Panc1 (cell line): ENCODE results near the gene SH3D19. TPM values are rescaled to one million over a fixed set of nuclear protein-coding genes. Genes with fewer than 3 reads are reported as not detected.

Source experiments
- ATAC-seq: fragments of 200-7000 bp; cut with Tn5 transposase; 2 replicates; pipeline ENCODE4 v1.9.1; 2020; ENCODE audit warnings: mild to moderate bottlenecking, moderate library complexity
- BruUV-seq: library from RNA; stranded (reverse); fragments of 400-500 nt; replicated peaks from 2 replicates; lab custom pipeline; 2021; lab: Mats Ljungman, UMichigan
- CTCF ChIA-PET: fragments of 300-600 bp; sonication (Branson Sonifier 250); formaldehyde crosslinking; loops from one replicate; lab custom pipeline; 2022; ENCODE audit warnings: antibody characterized with exemption; lab: Charles Lee
- POLR2A ChIA-PET: fragments of 300-600 bp; sonication (Branson Sonifier 250); formaldehyde crosslinking; loops from one replicate; lab custom pipeline; 2022; ENCODE audit warnings: antibody characterized with exemption; lab: Charles Lee
- DNase-seq: peaks from one replicate; pipeline ENCODE4 v3.0.0-alpha.2; 2010; ENCODE audit warnings: low read depth, low spot score
- H3K27ac ChIP-seq: 2 replicates; pipeline ENCODE4 v1.5.1; 2011; ENCODE audit warnings: mild to moderate bottlenecking, low read length, inconsistent platforms
- H3K27me3 ChIP-seq: fragments of 200-500 bp; sonication (Bioruptor generic); 2 replicates; pipeline ENCODE4 v1.6.0; 2014; ENCODE audit warnings: low read length, inconsistent platforms; ENCODE audit not compliant: control insufficient read depth, insufficient read depth
- H3K36me3 ChIP-seq: fragments of 200-500 bp; sonication (Bioruptor generic); 2 replicates; pipeline ENCODE4 v1.5.1; 2014; ENCODE audit warnings: inconsistent platforms, mild to moderate bottlenecking, low read length, moderate library complexity; ENCODE audit not compliant: control insufficient read depth, insufficient read depth
- H3K4me1 ChIP-seq: 2 replicates; pipeline ENCODE4 v1.5.1; 2011; ENCODE audit warnings: inconsistent platforms, mild to moderate bottlenecking, low read length, moderate library complexity; ENCODE audit not compliant: control insufficient read depth, insufficient read depth
- H3K4me3 ChIP-seq, 2 experiments: 2 replicates each; pipeline ENCODE4 v1.5.1; 2011 to 2012; ENCODE audit warnings: low read depth in 2 of 2, low read length in 2 of 2, mild to moderate bottlenecking in 2 of 2, inconsistent platforms in 1 of 2, moderate library complexity in 1 of 2
- H3K9me3 ChIP-seq: fragments of 200-500 bp; sonication (Bioruptor generic); 2 replicates; pipeline ENCODE4 v1.5.1; 2014; ENCODE audit warnings: low read depth, mild to moderate bottlenecking, inconsistent platforms, low read length, moderate library complexity; ENCODE audit not compliant: control insufficient read depth, insufficient read depth
- POLR2AphosphoS5 ChIP-seq: IDR thresholded peaks from 2 replicates; pipeline ENCODE4 v1.6.1; 2012; ENCODE audit warnings: mild to moderate bottlenecking, low read depth, low read length, moderate library complexity
- SIN3A ChIP-seq: IDR thresholded peaks from 2 replicates; pipeline ENCODE4 v1.6.1; 2012; ENCODE audit warnings: low read depth, mild to moderate bottlenecking, low read length, moderate library complexity, borderline replicate concordance; ENCODE audit not compliant: insufficient read depth
- TCF7L2 ChIP-seq: IDR thresholded peaks from 2 replicates; pipeline ENCODE4 v1.6.1; 2011; ENCODE audit warnings: mild to moderate bottlenecking, low read depth, low read length, inconsistent platforms
- in situ Hi-C: cut with HindIII; loops from 2 replicates; pipeline ENCODE4 v1.10.0; 2016; ENCODE audit warnings: low sequenced_read_pairs, low pct_unique_long_range_greater_than_20kb
- intact Hi-C: fragments of 100-400 bp; cut with micrococcal nuclease; formaldehyde crosslinking; loops from one replicate; pipeline ENCODE4 v1.10.0; 2022; ENCODE audit not compliant: unreplicated experiment
- total RNA-seq: library from RNA; stranded (reverse); gene quantifications from one replicate; pipeline ENCODE4 v1.2.1, GENCODE V29; 2021; ENCODE audit not compliant: unreplicated experiment
- TF ChIP-seq, protein P1 (sequence below): fragments of 450-650 bp; IDR thresholded peaks from 2 replicates; pipeline ENCODE4 v1.5.1; 2017; ENCODE audit warnings: mild to moderate bottlenecking
- TF ChIP-seq, protein P2 (sequence below), 2 experiments: IDR thresholded peaks; 2 replicates each; pipeline ENCODE4 v1.6.1; 2011 to 2012; ENCODE audit warnings: low read depth in 2 of 2, control low read depth in 1 of 2, low read length in 1 of 2, mild to moderate bottlenecking in 1 of 2, moderate library complexity in 1 of 2; ENCODE audit not compliant: insufficient read depth in 1 of 2

SH3D19 gene
- total RNA-seq, 1 experiment from 2014 or later = 19.8 TPM

DNA sequence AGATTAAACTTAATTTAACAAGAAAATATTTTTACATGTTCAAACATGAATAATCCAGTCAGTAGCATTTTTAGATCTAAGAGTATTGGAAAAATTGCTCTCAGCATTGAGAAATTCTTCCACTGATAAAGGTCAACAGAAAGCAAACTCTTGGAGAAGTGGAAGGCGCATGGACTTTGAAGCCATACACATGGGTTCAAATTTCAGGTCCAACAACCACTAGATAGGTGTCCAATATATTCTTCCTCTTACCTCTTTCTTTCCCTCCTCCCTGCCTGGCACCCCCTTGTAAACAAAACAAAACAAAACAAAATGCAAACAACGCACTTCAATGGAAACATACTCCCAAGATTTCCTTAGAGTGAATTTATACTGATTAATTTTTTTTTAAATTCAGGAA, 76.9 kb downstream of the SH3D19 start:
- POLR2A ChIA-PET = no interaction called here
- no peaks in the 10 kb centered on the region for H3K36me3 ChIP-seq
- in situ Hi-C loops = no loop called here
- no TSS peak for BruUV-seq
- no peak for ATAC-seq
- H3K4me1 ChIP-seq = no peaks in the 10 kb centered on the region
- intact Hi-C loops = no loop called here
- H3K4me3 ChIP-seq = no peak overlapping the region
- H3K27ac ChIP-seq = no peak overlapping the region
- no peak for DNase-seq
- TF ChIP-seq SIN3A (no peak), TCF7L2 (no peak), POLR2AphosphoS5 (no peak)
- TF ChIP-seq, protein P1, sequence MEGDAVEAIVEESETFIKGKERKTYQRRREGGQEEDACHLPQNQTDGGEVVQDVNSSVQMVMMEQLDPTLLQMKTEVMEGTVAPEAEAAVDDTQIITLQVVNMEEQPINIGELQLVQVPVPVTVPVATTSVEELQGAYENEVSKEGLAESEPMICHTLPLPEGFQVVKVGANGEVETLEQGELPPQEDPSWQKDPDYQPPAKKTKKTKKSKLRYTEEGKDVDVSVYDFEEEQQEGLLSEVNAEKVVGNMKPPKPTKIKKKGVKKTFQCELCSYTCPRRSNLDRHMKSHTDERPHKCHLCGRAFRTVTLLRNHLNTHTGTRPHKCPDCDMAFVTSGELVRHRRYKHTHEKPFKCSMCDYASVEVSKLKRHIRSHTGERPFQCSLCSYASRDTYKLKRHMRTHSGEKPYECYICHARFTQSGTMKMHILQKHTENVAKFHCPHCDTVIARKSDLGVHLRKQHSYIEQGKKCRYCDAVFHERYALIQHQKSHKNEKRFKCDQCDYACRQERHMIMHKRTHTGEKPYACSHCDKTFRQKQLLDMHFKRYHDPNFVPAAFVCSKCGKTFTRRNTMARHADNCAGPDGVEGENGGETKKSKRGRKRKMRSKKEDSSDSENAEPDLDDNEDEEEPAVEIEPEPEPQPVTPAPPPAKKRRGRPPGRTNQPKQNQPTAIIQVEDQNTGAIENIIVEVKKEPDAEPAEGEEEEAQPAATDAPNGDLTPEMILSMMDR = no peak
- TF ChIP-seq, protein P2, sequence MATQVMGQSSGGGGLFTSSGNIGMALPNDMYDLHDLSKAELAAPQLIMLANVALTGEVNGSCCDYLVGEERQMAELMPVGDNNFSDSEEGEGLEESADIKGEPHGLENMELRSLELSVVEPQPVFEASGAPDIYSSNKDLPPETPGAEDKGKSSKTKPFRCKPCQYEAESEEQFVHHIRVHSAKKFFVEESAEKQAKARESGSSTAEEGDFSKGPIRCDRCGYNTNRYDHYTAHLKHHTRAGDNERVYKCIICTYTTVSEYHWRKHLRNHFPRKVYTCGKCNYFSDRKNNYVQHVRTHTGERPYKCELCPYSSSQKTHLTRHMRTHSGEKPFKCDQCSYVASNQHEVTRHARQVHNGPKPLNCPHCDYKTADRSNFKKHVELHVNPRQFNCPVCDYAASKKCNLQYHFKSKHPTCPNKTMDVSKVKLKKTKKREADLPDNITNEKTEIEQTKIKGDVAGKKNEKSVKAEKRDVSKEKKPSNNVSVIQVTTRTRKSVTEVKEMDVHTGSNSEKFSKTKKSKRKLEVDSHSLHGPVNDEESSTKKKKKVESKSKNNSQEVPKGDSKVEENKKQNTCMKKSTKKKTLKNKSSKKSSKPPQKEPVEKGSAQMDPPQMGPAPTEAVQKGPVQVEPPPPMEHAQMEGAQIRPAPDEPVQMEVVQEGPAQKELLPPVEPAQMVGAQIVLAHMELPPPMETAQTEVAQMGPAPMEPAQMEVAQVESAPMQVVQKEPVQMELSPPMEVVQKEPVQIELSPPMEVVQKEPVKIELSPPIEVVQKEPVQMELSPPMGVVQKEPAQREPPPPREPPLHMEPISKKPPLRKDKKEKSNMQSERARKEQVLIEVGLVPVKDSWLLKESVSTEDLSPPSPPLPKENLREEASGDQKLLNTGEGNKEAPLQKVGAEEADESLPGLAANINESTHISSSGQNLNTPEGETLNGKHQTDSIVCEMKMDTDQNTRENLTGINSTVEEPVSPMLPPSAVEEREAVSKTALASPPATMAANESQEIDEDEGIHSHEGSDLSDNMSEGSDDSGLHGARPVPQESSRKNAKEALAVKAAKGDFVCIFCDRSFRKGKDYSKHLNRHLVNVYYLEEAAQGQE (IDR thresholded peaks at IDR 0.05; ENCODE audit: insufficient read depth in 1 of 2, low read depth in 2 of 2, low read length in 1 of 2) = no peak
- no peaks in the 10 kb centered on the region for H3K27me3 ChIP-seq
- CTCF ChIA-PET = no interaction called here
- no peaks in the 10 kb centered on the region for H3K9me3 ChIP-seq

DNA sequence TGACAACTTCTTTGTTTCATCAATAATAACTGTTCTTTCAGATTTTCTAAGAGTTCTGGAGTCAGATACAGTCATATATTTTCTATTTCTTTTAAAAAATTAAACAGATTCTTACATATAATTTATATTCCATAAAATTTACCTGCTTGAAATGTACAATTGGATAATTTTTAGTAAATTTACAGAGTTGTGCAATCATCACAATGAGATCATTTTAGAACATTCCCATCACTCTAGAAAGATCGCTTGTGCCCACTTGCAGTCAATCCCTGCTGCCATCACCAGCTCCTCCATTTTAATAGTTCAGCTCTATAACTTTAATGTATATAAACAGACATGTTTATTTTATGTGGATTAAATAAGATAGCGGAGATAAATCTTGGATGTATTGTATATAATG, 78.0 kb downstream of the SH3D19 start:
- no peaks in the 10 kb centered on the region for H3K4me1 ChIP-seq
- no TSS peak for BruUV-seq
- ATAC-seq = no peak
- DNase-seq = no peak
- in situ Hi-C loops (no loop called here), intact Hi-C loops (no loop called here)
- no peaks in the 10 kb centered on the region for H3K27me3 ChIP-seq
- H3K27ac ChIP-seq = no peak overlapping the region
- TF ChIP-seq, protein P1 = no peak
- TF ChIP-seq TCF7L2 (no peak), POLR2AphosphoS5 (no peak)
- TF ChIP-seq, protein P2 (IDR thresholded peaks at IDR 0.05; ENCODE audit: insufficient read depth in 1 of 2, low read depth in 2 of 2, low read length in 1 of 2) = no peak
- H3K4me3 ChIP-seq = no peak overlapping the region
- ChIA-PET CTCF (no interaction called here), POLR2A (no interaction called here)
- no peaks in the 10 kb centered on the region for H3K36me3 ChIP-seq
- no peaks in the 10 kb centered on the region for H3K9me3 ChIP-seq
